Activated CD4-positive, alpha-beta T cell treated with anti-CD3 and anti-CD28 coated beads, Interleukin-2, amount 50 U/mL, for 24 hours (primary cell): ENCODE measurements around the gene ANKMY1.
A peak's percentile ranks its signal among the peaks of the same experiment; 100 is the strongest.

ENCODE experiments used
- DNase-seq, 2 donors: peaks; one replicate each; pipeline ENCODE4 v3.0.0-alpha.2; 2020; ENCODE audit warnings: low read depth in 1 of 2, low spot score in 1 of 2

The ANKMY1 gene

DNA sequence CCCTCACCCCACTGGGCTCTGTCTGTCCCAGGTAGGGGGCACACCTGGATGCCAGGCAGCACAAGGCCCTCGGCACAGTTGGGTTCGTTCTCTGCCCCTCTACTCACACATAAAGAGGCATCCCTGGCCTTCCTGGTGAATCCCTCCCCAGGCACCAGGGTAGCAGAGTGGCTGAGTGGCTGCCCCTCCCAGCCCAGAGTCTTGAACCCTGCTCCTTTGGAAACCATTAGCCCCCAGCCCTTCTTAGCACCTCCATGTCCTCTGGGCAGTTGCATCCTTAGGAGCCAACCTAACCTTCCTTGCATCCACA, 120.3 kb downstream of the ANKMY1 start:
- DNase-seq: no peak

DNA sequence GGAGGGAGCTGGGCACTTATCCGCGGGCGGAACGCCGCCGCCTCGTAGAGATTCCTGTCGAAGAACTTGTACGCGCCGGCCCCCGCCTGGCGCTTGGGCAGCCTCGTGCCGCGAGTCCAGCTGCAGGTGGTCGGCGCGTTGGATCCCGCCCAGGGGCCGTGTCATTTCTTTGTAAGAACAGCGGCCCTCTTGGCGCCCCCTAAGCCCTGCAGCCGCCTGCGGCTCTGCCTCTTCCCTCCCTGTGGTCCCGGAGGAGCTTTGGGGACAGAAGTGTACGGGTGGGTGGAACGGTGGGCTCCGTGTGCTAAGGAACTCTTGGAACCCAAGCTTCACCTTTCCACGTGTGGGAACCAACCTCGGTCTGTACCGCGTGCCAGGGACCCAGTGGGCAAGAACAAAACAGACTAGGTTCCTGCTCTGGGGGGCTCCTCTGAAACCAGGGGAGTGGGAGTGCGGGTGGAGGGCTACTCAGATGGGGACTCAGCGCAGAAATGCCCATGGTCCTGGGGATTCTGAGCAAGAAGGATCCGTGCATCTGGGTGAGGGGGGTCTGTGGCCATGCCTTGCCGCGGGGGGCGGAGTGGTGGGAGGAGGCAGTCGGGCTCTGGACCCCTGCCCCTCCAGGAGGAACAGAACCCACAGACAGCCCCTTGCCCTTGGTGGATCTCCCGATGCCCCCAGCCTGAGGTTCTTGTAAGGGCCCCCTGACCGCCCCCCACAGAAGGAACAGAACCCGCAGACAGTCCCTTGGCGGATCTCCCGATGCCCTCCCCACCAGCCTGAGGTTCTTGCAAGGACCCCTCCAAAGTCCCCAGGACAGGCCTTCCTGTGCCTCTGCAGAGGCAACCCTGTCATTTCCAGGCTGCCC, 120.9 kb downstream of the ANKMY1 start:
- DNase-seq: no peak

DNA sequence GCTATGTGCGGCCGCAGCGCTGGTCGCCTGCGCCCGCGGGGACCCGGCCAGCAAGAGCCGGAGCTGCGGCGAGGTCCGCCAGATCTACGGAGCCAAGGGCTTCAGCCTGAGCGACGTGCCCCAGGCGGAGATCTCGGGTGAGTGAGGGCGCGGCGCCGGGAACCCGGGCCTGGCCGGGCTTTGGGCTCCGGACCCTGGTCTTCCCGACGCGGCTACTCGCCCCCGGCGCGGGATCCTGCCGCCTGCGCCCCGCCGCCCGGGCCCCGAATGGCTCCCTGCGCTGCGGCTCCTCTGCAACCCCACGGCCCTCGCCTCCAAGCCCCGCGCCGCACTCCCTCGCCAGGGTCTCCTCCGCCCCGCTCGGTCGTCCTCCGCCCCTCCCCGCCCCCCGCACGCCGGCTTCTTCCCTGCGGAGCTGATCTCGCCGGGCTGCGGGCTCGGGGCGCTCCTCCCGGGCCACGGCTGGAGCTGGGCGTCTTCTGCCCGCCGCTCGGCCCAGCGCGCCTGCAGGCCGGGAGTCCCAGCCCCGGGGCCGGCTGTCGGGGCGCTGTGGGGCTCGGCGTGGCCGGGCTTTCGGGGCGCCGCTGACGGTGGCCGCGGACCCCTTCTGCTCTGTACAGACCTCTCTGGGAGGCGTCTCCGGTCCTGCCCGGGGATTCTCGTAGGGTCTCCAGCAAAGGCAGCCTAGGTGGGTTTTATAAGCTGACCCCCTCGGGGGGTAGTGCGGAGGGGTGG, 121.7 kb downstream of the ANKMY1 start:
- no peak for DNase-seq

DNA sequence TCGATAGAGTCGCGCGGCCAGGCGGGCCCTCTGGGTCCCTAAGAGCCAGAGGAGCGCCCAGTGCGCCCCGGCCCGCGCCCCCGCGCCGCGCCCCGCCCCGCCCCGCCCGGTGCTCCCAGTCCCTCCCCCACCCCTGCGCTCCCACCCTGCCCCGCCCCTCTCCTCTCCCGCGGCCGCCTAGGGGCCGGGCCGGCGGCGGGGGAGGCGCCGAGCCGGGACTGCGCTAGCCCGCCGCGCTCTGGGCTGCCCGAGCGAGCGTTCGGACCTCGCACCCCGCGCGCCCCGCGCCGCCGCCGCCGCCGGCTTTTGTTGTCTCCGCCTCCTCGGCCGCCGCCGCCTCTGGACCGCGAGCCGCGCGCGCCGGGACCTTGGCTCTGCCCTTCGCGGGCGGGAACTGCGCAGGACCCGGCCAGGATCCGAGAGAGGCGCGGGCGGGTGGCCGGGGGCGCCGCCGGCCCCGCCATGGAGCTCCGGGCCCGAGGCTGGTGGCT, 122.3 kb downstream of the ANKMY1 start, which contains the start of gene GPC1:
Gene GPC1, plus strand, starts transcription at position 207 of the 491 bp plus-strand sequence. Its CDS starts 256 bp downstream, at position 463.
- DNase-seq: no peak

GRCh38 chr2:240434728-240435456, 122.9 kb downstream of the ANKMY1 start:
- peak; percentile 58 to 79 for DNase-seq

GRCh38 chr2:240433973-240434727, 123.6 kb downstream of the ANKMY1 start:
- DNase-seq: no peak

DNA sequence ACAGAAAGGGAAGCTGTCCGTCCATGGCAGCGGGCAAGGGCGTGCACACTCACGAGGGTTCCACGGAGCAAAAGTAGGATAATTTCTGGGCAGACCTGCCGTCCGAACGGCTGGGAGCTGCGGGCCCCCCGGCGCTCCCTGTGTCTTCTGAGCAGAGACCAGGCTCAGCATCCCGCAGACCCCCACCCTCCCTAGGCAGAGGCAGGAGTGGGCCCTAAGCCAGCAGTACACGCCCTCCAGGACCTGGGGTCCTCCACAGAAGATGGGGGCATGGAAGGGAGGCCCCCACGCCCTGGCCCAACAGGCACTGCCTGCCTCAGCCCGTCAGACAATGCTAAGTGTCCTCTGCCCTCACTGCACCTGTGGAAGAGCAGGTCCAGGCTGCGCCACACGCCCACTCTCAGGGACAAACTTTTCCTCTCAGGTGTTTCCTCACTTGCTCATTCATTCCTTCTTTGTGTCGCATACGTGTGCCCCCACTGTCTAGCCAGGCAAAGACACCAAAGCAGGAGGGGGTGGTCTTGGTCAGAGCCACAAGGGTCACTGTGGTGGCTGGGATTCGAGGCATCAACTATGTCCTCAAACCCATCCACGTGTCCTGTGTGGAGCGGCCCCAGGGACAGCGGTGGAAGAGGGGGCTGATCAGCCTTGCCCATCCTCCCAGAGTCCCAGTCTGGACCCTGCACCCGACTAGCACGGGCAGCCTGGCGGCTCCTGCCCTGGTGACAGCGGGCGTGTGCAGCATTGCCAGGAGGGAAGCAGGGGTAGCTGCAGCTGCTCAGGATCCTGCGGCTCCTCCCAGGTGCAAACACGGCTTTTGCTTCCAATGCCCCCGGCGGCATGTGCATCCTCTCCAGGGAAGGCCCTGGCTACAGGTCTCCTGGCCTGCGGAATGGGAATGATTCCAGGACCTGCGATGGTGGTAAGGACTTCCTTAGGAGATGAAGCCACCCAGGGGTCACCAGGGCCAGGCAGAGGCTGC, 124.7 kb downstream of the ANKMY1 start:
- no peak for DNase-seq

DNA sequence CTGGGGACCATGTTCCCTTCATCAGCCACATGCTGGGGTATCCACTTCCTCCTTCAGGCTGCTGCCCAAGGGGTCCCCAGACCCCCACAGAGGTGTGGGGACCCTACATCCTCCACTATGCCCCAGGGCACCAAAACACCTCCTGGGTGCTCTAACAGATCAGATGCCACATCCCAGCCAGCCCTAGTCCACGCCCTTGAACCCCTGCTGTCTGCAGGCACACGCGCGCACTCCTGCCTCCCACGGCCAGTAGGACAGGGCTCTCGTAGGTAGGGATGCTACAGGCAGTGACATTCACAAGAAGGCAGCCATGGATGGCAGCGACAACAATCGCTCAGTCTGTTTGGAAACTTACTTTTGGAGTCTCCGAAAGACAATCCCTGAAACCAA, 125.4 kb downstream of the ANKMY1 start:
- no peak for DNase-seq

- no peak for DNase-seq
Measured at GRCh38 chr2:240431661-240432424, 125.9 kb downstream of the ANKMY1 start.

DNA sequence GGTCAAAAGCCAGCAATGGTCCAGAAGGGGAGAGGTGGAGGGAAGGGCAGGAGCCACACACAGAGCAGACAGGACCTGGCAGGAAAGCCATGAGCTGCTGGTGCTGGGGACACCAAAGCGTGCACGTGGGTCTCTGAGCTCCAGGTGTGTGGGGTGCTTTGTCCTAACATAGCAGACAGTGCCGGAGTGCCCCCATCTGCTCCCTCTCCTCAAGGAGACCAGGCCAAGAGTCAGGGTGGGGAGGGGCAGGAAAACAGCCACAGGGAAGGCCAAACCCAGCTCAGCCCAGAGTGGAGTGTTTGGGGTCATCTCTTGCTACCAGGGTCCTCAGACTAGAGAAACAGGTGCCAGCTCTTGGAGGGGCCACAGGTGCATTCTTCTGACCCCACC, 126.5 kb downstream of the ANKMY1 start:
- no peak for DNase-seq

DNA sequence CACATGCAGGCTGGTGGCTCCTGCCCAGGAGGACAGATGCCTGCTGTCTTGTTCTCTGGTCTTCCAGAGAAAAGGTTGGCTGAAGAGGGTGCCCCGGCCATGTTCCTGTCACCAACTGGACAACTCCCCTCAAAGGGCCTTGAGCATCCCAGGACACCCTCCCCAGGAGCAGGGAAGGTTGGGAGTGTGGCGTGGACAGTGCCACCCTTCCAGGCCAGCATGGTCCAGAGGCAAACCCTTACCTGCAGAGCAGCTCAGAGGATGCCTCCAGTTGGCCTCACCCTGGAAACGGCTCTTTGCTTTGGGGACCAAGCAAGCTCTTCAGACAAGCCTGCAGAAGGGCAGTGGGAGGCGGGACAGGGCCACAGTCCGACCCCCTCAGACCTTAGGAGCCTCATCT, 127.2 kb downstream of the ANKMY1 start:
- DNase-seq: no peak

- no peak for DNase-seq
Measured at GRCh38 chr2:240429872-240430491, 127.8 kb downstream of the ANKMY1 start.
